ENCODE measurements around the gene PADI3. TPM values are rescaled to one million over a fixed set of nuclear protein-coding genes. Genes with fewer than 3 reads are reported as not detected.

Gene PADI3
- total and polyA plus RNA-seq, 2 of the 8 experiments (the other 6 are each of a cell fraction or from before 2014, with no cell fraction given): 0.37 to 0.94 TPM

DNA sequence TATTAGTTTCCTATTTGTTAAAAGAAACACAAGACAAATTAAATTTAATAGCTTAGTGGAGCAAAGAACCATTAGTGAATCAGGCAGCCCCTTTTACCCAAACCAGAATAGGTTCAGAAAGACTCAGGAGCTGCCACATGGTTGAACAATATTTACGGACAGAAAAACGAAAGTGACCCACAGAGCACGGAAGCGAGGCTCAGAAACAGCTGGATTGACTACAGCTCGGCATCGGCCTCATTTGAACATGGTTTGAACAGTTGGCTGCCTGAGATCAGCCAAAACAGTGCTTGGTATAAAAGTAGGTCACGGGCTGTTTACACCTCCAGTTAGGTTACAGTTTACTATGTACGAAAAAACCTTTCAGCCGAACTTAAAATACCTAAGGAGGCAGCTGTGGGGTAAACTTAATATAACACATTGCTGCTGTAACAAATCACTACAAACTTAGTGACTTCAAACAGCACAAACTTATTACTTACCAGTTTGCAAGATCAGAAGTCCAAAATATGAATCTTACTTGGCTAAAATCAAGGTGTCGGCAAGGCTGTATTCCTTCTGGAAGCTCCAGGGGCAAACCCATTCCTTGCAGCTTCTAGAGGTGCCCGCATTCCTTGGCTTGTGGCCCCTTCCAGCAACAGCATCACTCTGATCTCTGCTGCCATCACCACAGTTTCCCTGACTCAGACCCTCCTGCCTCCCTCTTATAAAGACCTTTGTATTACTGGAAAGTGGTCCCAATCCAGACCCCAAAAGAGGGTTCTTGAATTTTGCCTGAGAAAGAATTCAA lies 70.9 kb downstream of the PADI3 start:
- no peak for FAIRE-seq
- WGBS, 2 experiments (ENCODE audit: extremely low coverage in 1 of 2, insufficient coverage in 1 of 2, insufficient read length in 1 of 2, insufficient replicate concordance in 2 of 2, low coverage in 1 of 2, low lambda C conversion rate in 2 of 2, missing lambda C conversion rate in 1 of 2): 92% methylated on average over 11 of the region's 11 CpGs; no CpG with 5 or more reads in 1 of the 2 experiments
- 0 out of 4 replicates have a peak, but pooled peaks cover 0 to 3% of the 10 kb centered on the region in 2 experiments for H3K9me3 ChIP-seq (ENCODE audit: insufficient read depth in 2 of 2, low read depth in 1 of 2, low read length in 1 of 2)
- H3K9ac ChIP-seq (replicated peaks in 1 of 4; ENCODE audit: extremely low read depth in 1 of 4, low read depth in 3 of 4, low read length in 3 of 4): no peak overlapping the region
- H3K79me2 ChIP-seq (ENCODE audit: control insufficient read depth in 1 of 2, insufficient read depth in 2 of 2, low read length in 2 of 2): no peaks in the 10 kb centered on the region
- TF ChIP-seq TAF7 (optimal IDR thresholded peaks at IDR 0.05; ENCODE audit: borderline replicate concordance, low read depth, low read length) (no peak), KDM1A (IDR thresholded peaks at IDR 0.05; ENCODE audit: borderline replicate concordance, low read length) (no peak), CHD1 (IDR thresholded peaks at IDR 0.05; ENCODE audit: low read depth, low read length) (no peak)
- no peaks in the 10 kb centered on the region for H3K23me2 ChIP-seq (ENCODE audit: low read depth, low read length)
- no peak overlapping the region for H2BK15ac ChIP-seq (ENCODE audit: low read length)
- peaks cover 0 to 15% (median 8%) of the 10 kb centered on the region in 4 experiments; a peak in 5 of 7 replicates for H3K4me1 ChIP-seq (replicated peaks in 1 of 4; ENCODE audit: control insufficient read depth in 3 of 4, insufficient read depth in 4 of 4, low read length in 3 of 4)
- no peak overlapping the region for H2BK20ac ChIP-seq (ENCODE audit: low read length)
- no peaks in the 10 kb centered on the region for H3K27me3 ChIP-seq (replicated peaks in 1 of 4; ENCODE audit: control insufficient read depth in 3 of 4, extremely low read depth in 1 of 4, insufficient read depth in 3 of 4, low read length in 3 of 4)
- no peak overlapping the region for H3K4me2 ChIP-seq (ENCODE audit: insufficient read depth in 1 of 2, low read depth in 2 of 2, low read length in 2 of 2)
- no peak overlapping the region for H2BK12ac ChIP-seq (ENCODE audit: low read depth, low read length)
- no peak overlapping the region for H4K8ac ChIP-seq (ENCODE audit: extremely low read depth, insufficient read depth, low read length)
- no peak overlapping the region for H4K91ac ChIP-seq (replicated peaks; ENCODE audit: insufficient read length, low read length)
- H3K36me3 ChIP-seq (ENCODE audit: control insufficient read depth in 2 of 4, insufficient read depth in 4 of 4, low read length in 3 of 4): no peaks in the 10 kb centered on the region
- no peak overlapping the region for H3K23ac ChIP-seq (ENCODE audit: insufficient read length)
- H3K56ac ChIP-seq (replicated peaks; ENCODE audit: insufficient read length, low read depth, low read length): no peak overlapping the region
- no peaks in the 10 kb centered on the region for H3K79me1 ChIP-seq (ENCODE audit: low read depth, low read length)
- POLR2A ChIA-PET (ENCODE audit: partially characterized antibody): no interaction called here
- H2AFZ ChIP-seq (ENCODE audit: low read length): no peak overlapping the region
- no peak for DNase-seq (ENCODE audit: low read depth in 1 of 2, low spot score in 2 of 2)
- no peak overlapping the region for H2AK5ac ChIP-seq (ENCODE audit: low read depth, low read length)
- H2BK5ac ChIP-seq (ENCODE audit: low read depth, low read length): no peak overlapping the region
- no peak overlapping the region for H3K18ac ChIP-seq (ENCODE audit: extremely low read depth, low read length)
- H3K4me3 ChIP-seq (ENCODE audit: extremely low read depth in 1 of 4, insufficient read depth in 2 of 4, low read depth in 3 of 4, low read length in 4 of 4): no peak overlapping the region
- H4K20me1 ChIP-seq (replicated peaks in 1 of 2; ENCODE audit: control insufficient read depth in 1 of 2, insufficient read depth in 2 of 2, low read length in 2 of 2): no peaks in the 10 kb centered on the region
- no peak overlapping the region for H2BK120ac ChIP-seq (replicated peaks; ENCODE audit: low read depth, low read length)
- no peak overlapping the region for H3K14ac ChIP-seq (ENCODE audit: insufficient read length)
- H4K5ac ChIP-seq (ENCODE audit: insufficient read length, low read depth, low read length): no peak overlapping the region
- no peak overlapping the region for H3K4ac ChIP-seq (replicated peaks; ENCODE audit: insufficient read length, low read depth, low read length)
- no peak overlapping the region for H3K27ac ChIP-seq (ENCODE audit: low read depth, low read length)
- CTCF ChIA-PET (ENCODE audit: partially characterized antibody): no interaction called here

All from H1 (cell line).